HepG2 (cell line): ENCODE data around the gene PEMT. TPM values are rescaled to one million over a fixed set of nuclear protein-coding genes. Genes with fewer than 3 reads are reported as not detected.
A peak's percentile ranks its signal among the peaks of the same experiment; 100 is the strongest.

Experiments used
- CEBPG ChIP-seq: IDR thresholded peaks from 2 replicates; pipeline ENCODE4 v1.6.1; 2016
- CREB1 ChIP-seq, 2 experiments: fragments of 450-650 bp in 1 of 2; IDR thresholded peaks; 2 replicates each; pipeline ENCODE4 v1.6.1; 2016 to 2017; ENCODE audit warnings: control low read depth in 1 of 2, mild to moderate bottlenecking in 1 of 2, missing compliant biosample characterization in 1 of 2, missing genetic modification characterization in 1 of 2
- FOXJ3 ChIP-seq: sonication (generic); formaldehyde crosslinking; IDR thresholded peaks from 2 replicates; pipeline ENCODE4 v1.4.0; 2020; ENCODE audit warnings: missing genetic modification reagents, mild to moderate bottlenecking, borderline replicate concordance
- HDAC1 ChIP-seq: sonication (generic); formaldehyde crosslinking; IDR thresholded peaks from 2 replicates; pipeline ENCODE4 v1.5.1; 2020; ENCODE audit warnings: mild to moderate bottlenecking, missing genetic modification reagents
- HNF4G ChIP-seq, 2 experiments: sonication (generic) in 1 of 2; formaldehyde crosslinking in 1 of 2; IDR thresholded peaks; 2 replicates each; pipeline versions ENCODE4 v1.4.0 to v1.6.1; 2011 to 2020; ENCODE audit warnings: borderline replicate concordance in 2 of 2, low read depth in 2 of 2, mild to moderate bottlenecking in 2 of 2, low read length in 1 of 2, missing genetic modification reagents in 1 of 2, moderate library complexity in 1 of 2
- KLF13 ChIP-seq: sonication (generic); formaldehyde crosslinking; IDR thresholded peaks from 2 replicates; pipeline ENCODE4 v1.4.0; 2020; ENCODE audit warnings: mild to moderate bottlenecking, missing genetic modification reagents
- NFYB ChIP-seq: sonication (generic); formaldehyde crosslinking; IDR thresholded peaks from 2 replicates; pipeline ENCODE4 v1.4.0; 2020; ENCODE audit warnings: missing genetic modification reagents
- SSRP1 ChIP-seq: IDR thresholded peaks from 2 replicates; pipeline ENCODE4 v1.6.1; 2016; ENCODE audit warnings: control low read depth
- SUZ12 ChIP-seq: fragments of 150-350 bp; IDR thresholded peaks from 2 replicates; pipeline ENCODE4 v1.6.1; 2014; ENCODE audit warnings: low read depth, low read length
- TGIF2 ChIP-seq: IDR thresholded peaks from 2 replicates; pipeline ENCODE4 v1.6.1; 2016; ENCODE audit warnings: control low read depth, missing compliant biosample characterization
- TRIM24 ChIP-seq: sonication (generic); formaldehyde crosslinking; IDR thresholded peaks from 2 replicates; pipeline ENCODE4 v1.8.0; 2022; ENCODE audit warnings: mild to moderate bottlenecking, missing genetic modification reagents
- ZFY ChIP-seq: sonication (generic); formaldehyde crosslinking; IDR thresholded peaks from 2 replicates; pipeline ENCODE4 v1.4.0; 2020; ENCODE audit warnings: missing genetic modification reagents
- ZNF136 ChIP-seq: sonication (generic); formaldehyde crosslinking; IDR thresholded peaks from 2 replicates; pipeline ENCODE4 v1.8.1; 2022; ENCODE audit warnings: low read depth, mild to moderate bottlenecking, moderate library complexity, missing genetic modification reagents
- ZNF225 ChIP-seq: sonication (generic); formaldehyde crosslinking; IDR thresholded peaks from 2 replicates; pipeline ENCODE4 v1.4.0; 2020; ENCODE audit warnings: mild to moderate bottlenecking, missing genetic modification reagents
- ZNF232 ChIP-seq: sonication (generic); formaldehyde crosslinking; IDR thresholded peaks from 2 replicates; pipeline ENCODE4 v1.4.0; 2020; ENCODE audit warnings: missing genetic modification reagents, borderline replicate concordance
- ZNF3 ChIP-seq: IDR thresholded peaks from 2 replicates; pipeline ENCODE4 v1.7.0; 2017; ENCODE audit warnings: inconsistent platforms
- ZNF569 ChIP-seq: sonication (generic); formaldehyde crosslinking; IDR thresholded peaks from 2 replicates; pipeline ENCODE4 v1.5.0; 2020; ENCODE audit warnings: mild to moderate bottlenecking, missing genetic modification reagents, moderate library complexity, borderline replicate concordance
- ZNF577 ChIP-seq: sonication (generic); formaldehyde crosslinking; IDR thresholded peaks from 2 replicates; pipeline ENCODE4 v1.4.0; 2020; ENCODE audit warnings: mild to moderate bottlenecking, low read depth, missing genetic modification reagents, borderline replicate concordance
- ZNF607 ChIP-seq: sonication (generic); formaldehyde crosslinking; IDR thresholded peaks from 2 replicates; pipeline ENCODE4 v1.5.1; 2020; ENCODE audit warnings: missing genetic modification reagents, mild to moderate bottlenecking, borderline replicate concordance
- ZNF775 ChIP-seq: sonication (generic); formaldehyde crosslinking; IDR thresholded peaks from 2 replicates; pipeline ENCODE4 v1.4.0; 2020; ENCODE audit warnings: missing genetic modification reagents, mild to moderate bottlenecking, moderate library complexity, borderline replicate concordance
- ZNF83 ChIP-seq: sonication (generic); formaldehyde crosslinking; IDR thresholded peaks from 2 replicates; pipeline ENCODE4 v1.4.0; 2020; ENCODE audit warnings: missing genetic modification reagents, mild to moderate bottlenecking, borderline replicate concordance
- ZNF839 ChIP-seq: sonication (generic); formaldehyde crosslinking; IDR thresholded peaks from 2 replicates; pipeline ENCODE4 v1.4.0; 2020; ENCODE audit warnings: missing genetic modification reagents, mild to moderate bottlenecking, borderline replicate concordance
- ZSCAN30 ChIP-seq: sonication (generic); formaldehyde crosslinking; IDR thresholded peaks from 2 replicates; pipeline ENCODE4 v1.5.0; 2020; ENCODE audit warnings: mild to moderate bottlenecking, missing genetic modification reagents
- polyA plus RNA-seq, 8 experiments: library from polyadenylated mRNA; depleted of rRNA in 3 of 8; stranded (reverse) in 7 of 8; unstranded in 1 of 8; fragments of >200 nt; fragmentation: Illumina TruSeq in 4 of 8; extraction: Trizol in 4 of 8; gene quantifications; 2 replicates each; pipeline versions ENCODE4 v1.2.1 to v1.2.3, GENCODE V29; 2011 to 2016; ENCODE audit warnings: low read depth in 4 of 8, missing spikeins in 1 of 8, mixed read lengths in 1 of 8; ENCODE audit not compliant: insufficient read depth in 1 of 8
- total RNA-seq, 5 experiments: library from RNA; depleted of rRNA; stranded (reverse); fragments of >200 nt; fragmentation: Illumina TruSeq; extraction: Trizol; gene quantifications; 2 replicates each; pipeline ENCODE4 v1.2.3, GENCODE V29; 2016; ENCODE audit warnings: low read depth in 1 of 5
- TF ChIP-seq, protein P1 (sequence below): sonication (generic); formaldehyde crosslinking; IDR thresholded peaks from 2 replicates; pipeline ENCODE4 v1.5.0; 2020; ENCODE audit warnings: mild to moderate bottlenecking, missing genetic modification reagents, moderate library complexity
- TF ChIP-seq, protein P2 (sequence below): sonication (generic); formaldehyde crosslinking; conservative IDR thresholded peaks from 2 replicates; pipeline ENCODE4 v1.4.0; 2020; ENCODE audit warnings: missing genetic modification reagents

Gene PEMT
- total and polyA plus RNA-seq, 2 of the 13 experiments (the other 11 are each of a cell fraction or from before 2014, with no cell fraction given) = 31.7 to 43.6 TPM

DNA sequence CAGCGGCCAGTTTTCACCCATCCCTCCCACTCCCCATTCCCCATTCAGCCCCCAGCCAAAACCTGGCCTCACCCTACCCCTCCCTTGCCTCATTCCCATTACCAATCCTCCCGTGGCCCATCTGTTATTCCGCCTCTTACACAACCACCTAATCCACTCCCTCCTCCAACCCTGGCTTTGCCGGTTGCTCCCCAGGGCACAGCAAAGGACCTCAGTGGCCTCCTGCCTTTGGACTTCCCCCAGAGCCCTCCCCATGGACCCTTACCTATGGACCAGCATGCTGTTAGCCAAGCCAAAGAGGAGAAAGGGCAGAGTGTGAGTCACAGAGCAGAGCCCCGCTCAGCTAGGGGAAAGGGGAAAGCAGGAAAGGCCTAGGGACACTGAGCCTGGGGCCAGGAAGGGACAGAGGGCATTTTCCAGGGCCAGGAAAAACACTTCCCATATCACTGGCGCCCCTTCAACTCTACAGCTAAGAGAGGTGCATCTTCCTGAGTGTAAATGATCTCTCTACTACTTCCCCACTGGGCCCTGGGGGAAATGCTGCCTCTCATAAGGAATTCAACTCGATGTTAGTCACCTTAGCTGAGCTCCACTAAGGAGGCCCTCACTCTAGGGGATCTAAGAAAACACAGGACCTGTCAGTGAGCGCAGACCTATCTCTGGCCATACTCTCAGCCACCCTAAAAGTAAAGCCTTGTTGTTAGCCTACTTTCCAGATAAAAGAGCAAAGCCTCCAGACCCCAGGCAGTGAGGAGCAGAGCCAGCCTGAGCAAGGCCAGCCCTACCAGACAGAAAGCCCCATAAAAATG, 10.6 kb downstream of the PEMT start (continued):
- peak; percentile 26; the same call in 1 of the 2 replicates for TF ChIP-seq CREB1 (IDR thresholded peaks at IDR 0.05)
- 0 out of 2 replicates have a peak, but pooled peaks have one; percentile 30 for TF ChIP-seq CREB1 (CRISPR knock-in tag; IDR thresholded peaks at IDR 0.05)
- no peak for TF ChIP-seq ZNF577 (CRISPR knock-in tag)
- no peak for TF ChIP-seq TGIF2 (CRISPR knock-in tag)
- no peak; the same call in 1 of the 2 replicates for TF ChIP-seq ZNF607 (CRISPR knock-in tag)
- TF ChIP-seq SUZ12 = no peak
- no peak for TF ChIP-seq KLF13
- TF ChIP-seq ZNF232 = 0 out of 2 replicates have a peak, but pooled peaks have one; percentile 25
- peak; percentile 81 for TF ChIP-seq HDAC1 (CRISPR knock-in tag)
- no peak for TF ChIP-seq ZNF3 (CRISPR knock-in tag)
- no peak for TF ChIP-seq ZSCAN30 (CRISPR knock-in tag)
- TF ChIP-seq ZNF136 (CRISPR knock-in tag) = peak; percentile 48; the same call in 1 of the 2 replicates
- TF ChIP-seq, protein P1, sequence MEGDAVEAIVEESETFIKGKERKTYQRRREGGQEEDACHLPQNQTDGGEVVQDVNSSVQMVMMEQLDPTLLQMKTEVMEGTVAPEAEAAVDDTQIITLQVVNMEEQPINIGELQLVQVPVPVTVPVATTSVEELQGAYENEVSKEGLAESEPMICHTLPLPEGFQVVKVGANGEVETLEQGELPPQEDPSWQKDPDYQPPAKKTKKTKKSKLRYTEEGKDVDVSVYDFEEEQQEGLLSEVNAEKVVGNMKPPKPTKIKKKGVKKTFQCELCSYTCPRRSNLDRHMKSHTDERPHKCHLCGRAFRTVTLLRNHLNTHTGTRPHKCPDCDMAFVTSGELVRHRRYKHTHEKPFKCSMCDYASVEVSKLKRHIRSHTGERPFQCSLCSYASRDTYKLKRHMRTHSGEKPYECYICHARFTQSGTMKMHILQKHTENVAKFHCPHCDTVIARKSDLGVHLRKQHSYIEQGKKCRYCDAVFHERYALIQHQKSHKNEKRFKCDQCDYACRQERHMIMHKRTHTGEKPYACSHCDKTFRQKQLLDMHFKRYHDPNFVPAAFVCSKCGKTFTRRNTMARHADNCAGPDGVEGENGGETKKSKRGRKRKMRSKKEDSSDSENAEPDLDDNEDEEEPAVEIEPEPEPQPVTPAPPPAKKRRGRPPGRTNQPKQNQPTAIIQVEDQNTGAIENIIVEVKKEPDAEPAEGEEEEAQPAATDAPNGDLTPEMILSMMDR (CRISPR knock-in tag) = peak; percentile 32; the same call in 1 of the 2 replicates
- no peak for TF ChIP-seq ZNF569 (CRISPR knock-in tag)
- 0 out of 2 replicates have a peak, but pooled peaks have one; percentile 24 for TF ChIP-seq ZNF775 (CRISPR knock-in tag)
- no peak for TF ChIP-seq NFYB (CRISPR knock-in tag)
- TF ChIP-seq ZFY = peak; percentile 66
- TF ChIP-seq CEBPG (CRISPR knock-in tag) = peak; percentile 83
- 0 out of 2 replicates have a peak, but pooled peaks have one; percentile 22 for TF ChIP-seq FOXJ3 (CRISPR knock-in tag)
- no peak for TF ChIP-seq TRIM24 (CRISPR knock-in tag)
- TF ChIP-seq, protein P2, sequence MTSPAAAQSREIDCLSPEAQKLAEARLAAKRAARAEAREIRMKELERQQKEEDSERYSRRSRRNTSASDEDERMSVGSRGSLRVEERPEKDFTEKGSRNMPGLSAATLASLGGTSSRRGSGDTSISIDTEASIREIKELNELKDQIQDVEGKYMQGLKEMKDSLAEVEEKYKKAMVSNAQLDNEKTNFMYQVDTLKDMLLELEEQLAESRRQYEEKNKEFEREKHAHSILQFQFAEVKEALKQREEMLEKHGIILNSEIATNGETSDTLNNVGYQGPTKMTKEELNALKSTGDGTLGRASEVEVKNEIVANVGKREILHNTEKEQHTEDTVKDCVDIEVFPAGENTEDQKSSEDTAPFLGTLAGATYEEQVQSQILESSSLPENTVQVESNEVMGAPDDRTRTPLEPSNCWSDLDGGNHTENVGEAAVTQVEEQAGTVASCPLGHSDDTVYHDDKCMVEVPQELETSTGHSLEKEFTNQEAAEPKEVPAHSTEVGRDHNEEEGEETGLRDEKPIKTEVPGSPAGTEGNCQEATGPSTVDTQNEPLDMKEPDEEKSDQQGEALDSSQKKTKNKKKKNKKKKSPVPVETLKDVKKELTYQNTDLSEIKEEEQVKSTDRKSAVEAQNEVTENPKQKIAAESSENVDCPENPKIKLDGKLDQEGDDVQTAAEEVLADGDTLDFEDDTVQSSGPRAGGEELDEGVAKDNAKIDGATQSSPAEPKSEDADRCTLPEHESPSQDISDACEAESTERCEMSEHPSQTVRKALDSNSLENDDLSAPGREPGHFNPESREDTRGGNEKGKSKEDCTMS = no peak
- no peak for TF ChIP-seq SSRP1
- no peak for TF ChIP-seq ZNF225
- TF ChIP-seq ZNF83 (CRISPR knock-in tag) = no peak
- peak; percentile 90 for TF ChIP-seq HNF4G (IDR thresholded peaks at IDR 0.05; ENCODE audit: borderline replicate concordance, low read depth, low read length)
- TF ChIP-seq HNF4G (CRISPR knock-in tag; IDR thresholded peaks at IDR 0.05; ENCODE audit: borderline replicate concordance, low read depth) = peak; percentile 90; the same call in 1 of the 2 replicates
- no peak for TF ChIP-seq ZNF839 (CRISPR knock-in tag)
